ENCODE measurements around the gene EXD3.

GRCh38 chr9:137441935-137442321, 19.0 kb upstream of the EXD3 start:
- TF ChIP-seq CTCF (IDR thresholded peaks at IDR 0.05) (no peak), POLR2AphosphoS5 (IDR thresholded peaks at IDR 0.05) (no peak)

Measured in breast epithelium (tissue), 3 donors.